ENCODE data around the gene RSPH3. TPM values are rescaled to one million over a fixed set of nuclear protein-coding genes. Genes with fewer than 3 reads are reported as not detected.
A peak's percentile ranks its signal among the peaks of the same experiment; 100 is the strongest.

The RSPH3 gene
- total and polyA plus RNA-seq, 4 donors, result 1.7 to 4.6 (median 3.3) TPM

- under 1% methylated on average over 24 of the region's 24 CpGs for WGBS
- Histone ChIP-seq H3K4me1 (ENCODE audit: control insufficient read depth in 4 of 4, insufficient read depth in 4 of 4, low read length in 3 of 4) (peaks cover 0 to 15% (median 9%) of the 10 kb centered on the region in 4 donors), H3K27me3 (ENCODE audit: control insufficient read depth in 4 of 4, insufficient read depth in 4 of 4, low read length in 3 of 4) (no peaks in the 10 kb centered on the region), H3K4me3 (ENCODE audit: low read depth in 1 of 3, low read length in 3 of 3) (peak overlapping the region; percentile 74 to 94 (median 81)), H3K36me3 (ENCODE audit: control insufficient read depth in 4 of 4, insufficient read depth in 3 of 4, low read depth in 1 of 4, low read length in 3 of 4) (no peaks in the 10 kb centered on the region), H3K27ac (ENCODE audit: low read depth in 1 of 2, low read length in 2 of 2) (peak overlapping the region; percentile 89 to 93), H3K9ac (ENCODE audit: low read depth in 1 of 2, low read length in 2 of 2) (peak overlapping the region; percentile 16 to 48), H3K9me3 (ENCODE audit: control insufficient read depth in 4 of 4, low read length in 3 of 4) (no peaks in the 10 kb centered on the region)
- no peak for TF ChIP-seq EGR1 (IDR thresholded peaks at IDR 0.05; ENCODE audit: low read depth in 2 of 2)
- TF ChIP-seq REST (IDR thresholded peaks at IDR 0.05), result no peak
- no peak for TF ChIP-seq RXRA (IDR thresholded peaks at IDR 0.05)
- no peak for TF ChIP-seq SP1 (IDR thresholded peaks at IDR 0.05)
- no peak for TF ChIP-seq HNF4A (conservative IDR thresholded peaks at IDR 0.05)
- no peak for TF ChIP-seq FOXA1 (IDR thresholded peaks at IDR 0.05)
- TF ChIP-seq YY1 (IDR thresholded peaks at IDR 0.05), result no peak
- TF ChIP-seq RAD21 (IDR thresholded peaks at IDR 0.05), result no peak
- TF ChIP-seq ATF3 (IDR thresholded peaks at IDR 0.05), result no peak
- no peak for TF ChIP-seq NR2F2 (IDR thresholded peaks at IDR 0.05)
- TF ChIP-seq MAX (IDR thresholded peaks at IDR 0.05), result no peak
- TF ChIP-seq GABPA (IDR thresholded peaks at IDR 0.05 in 1 of 2, conservative IDR thresholded peaks at IDR 0.05 in 1 of 2), result no peak
- no peak for TF ChIP-seq FOXA2 (IDR thresholded peaks at IDR 0.05)
- TF ChIP-seq TAF1 (conservative IDR thresholded peaks at IDR 0.05), result no peak
- no peak for TF ChIP-seq JUND (IDR thresholded peaks at IDR 0.05)
- DNase-seq (ENCODE audit: low spot score), result no peak
These were observed 792 bp downstream of the RSPH3 start for GRCh38 chr6:158999154-158999665.

- peaks cover 0 to 2% (median under 1%) of the 10 kb centered on the region in 4 donors for H3K36me3 ChIP-seq (ENCODE audit: control insufficient read depth in 4 of 4, insufficient read depth in 3 of 4, low read depth in 1 of 4, low read length in 3 of 4)
- no peaks in the 10 kb centered on the region for H3K27me3 ChIP-seq (ENCODE audit: control insufficient read depth in 4 of 4, insufficient read depth in 4 of 4, low read length in 3 of 4)
- no peak overlapping the region for H3K4me3 ChIP-seq (ENCODE audit: low read depth in 1 of 3, low read length in 3 of 3)
- no peak overlapping the region for H3K27ac ChIP-seq (ENCODE audit: low read depth in 1 of 2, low read length in 2 of 2)
- TF ChIP-seq HNF4A (conservative IDR thresholded peaks at IDR 0.05) (no peak), FOXA1 (IDR thresholded peaks at IDR 0.05) (no peak), JUND (IDR thresholded peaks at IDR 0.05) (no peak), ZBTB33 (IDR thresholded peaks at IDR 0.05) (no peak), MAX (IDR thresholded peaks at IDR 0.05) (no peak), HNF4G (IDR thresholded peaks at IDR 0.05) (no peak)
- DNase-seq (ENCODE audit: low spot score), result no peak
- H3K9me3 ChIP-seq (ENCODE audit: control insufficient read depth in 4 of 4, low read length in 3 of 4), result no peaks in the 10 kb centered on the region
- H3K9ac ChIP-seq (ENCODE audit: low read depth in 1 of 2, low read length in 2 of 2), result no peak overlapping the region
- H3K4me1 ChIP-seq (ENCODE audit: control insufficient read depth in 4 of 4, insufficient read depth in 4 of 4, low read length in 3 of 4), result peaks cover 0 to 15% (median 9%) of the 10 kb centered on the region in 4 donors
- 64% methylated on average over 2 of the region's 2 CpGs for WGBS
These were observed 3.1 kb downstream of the RSPH3 start for GRCh38 chr6:158996856-158997255.

Measured in liver (tissue), 9 donors.